LNCAP (cell line): ENCODE results near the gene ANKRD10.

Experiments
- TF ChIP-seq, protein P1 (sequence below): fragments of 450-650 bp; IDR thresholded peaks from 2 replicates; pipeline ENCODE4 v1.5.1; 2017; ENCODE audit warnings: mild to moderate bottlenecking

ANKRD10 gene

DNA sequence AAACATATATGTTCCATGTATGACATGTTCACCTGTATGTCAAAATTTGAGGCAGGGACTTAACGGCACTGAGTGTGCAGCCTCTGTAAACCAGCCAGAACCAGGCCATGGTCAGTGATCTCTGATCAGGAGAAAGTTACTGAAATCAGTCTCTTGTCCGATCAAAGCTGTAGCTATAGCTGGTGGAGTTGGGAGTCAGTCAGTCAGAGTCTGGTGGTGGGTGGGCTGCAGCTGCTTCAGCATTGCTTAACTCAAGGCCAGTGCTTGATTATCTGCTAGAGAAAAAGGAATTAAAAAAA is 78.3 kb downstream of the ANKRD10 start:
- TF ChIP-seq, protein P1, sequence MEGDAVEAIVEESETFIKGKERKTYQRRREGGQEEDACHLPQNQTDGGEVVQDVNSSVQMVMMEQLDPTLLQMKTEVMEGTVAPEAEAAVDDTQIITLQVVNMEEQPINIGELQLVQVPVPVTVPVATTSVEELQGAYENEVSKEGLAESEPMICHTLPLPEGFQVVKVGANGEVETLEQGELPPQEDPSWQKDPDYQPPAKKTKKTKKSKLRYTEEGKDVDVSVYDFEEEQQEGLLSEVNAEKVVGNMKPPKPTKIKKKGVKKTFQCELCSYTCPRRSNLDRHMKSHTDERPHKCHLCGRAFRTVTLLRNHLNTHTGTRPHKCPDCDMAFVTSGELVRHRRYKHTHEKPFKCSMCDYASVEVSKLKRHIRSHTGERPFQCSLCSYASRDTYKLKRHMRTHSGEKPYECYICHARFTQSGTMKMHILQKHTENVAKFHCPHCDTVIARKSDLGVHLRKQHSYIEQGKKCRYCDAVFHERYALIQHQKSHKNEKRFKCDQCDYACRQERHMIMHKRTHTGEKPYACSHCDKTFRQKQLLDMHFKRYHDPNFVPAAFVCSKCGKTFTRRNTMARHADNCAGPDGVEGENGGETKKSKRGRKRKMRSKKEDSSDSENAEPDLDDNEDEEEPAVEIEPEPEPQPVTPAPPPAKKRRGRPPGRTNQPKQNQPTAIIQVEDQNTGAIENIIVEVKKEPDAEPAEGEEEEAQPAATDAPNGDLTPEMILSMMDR, result no peak

DNA sequence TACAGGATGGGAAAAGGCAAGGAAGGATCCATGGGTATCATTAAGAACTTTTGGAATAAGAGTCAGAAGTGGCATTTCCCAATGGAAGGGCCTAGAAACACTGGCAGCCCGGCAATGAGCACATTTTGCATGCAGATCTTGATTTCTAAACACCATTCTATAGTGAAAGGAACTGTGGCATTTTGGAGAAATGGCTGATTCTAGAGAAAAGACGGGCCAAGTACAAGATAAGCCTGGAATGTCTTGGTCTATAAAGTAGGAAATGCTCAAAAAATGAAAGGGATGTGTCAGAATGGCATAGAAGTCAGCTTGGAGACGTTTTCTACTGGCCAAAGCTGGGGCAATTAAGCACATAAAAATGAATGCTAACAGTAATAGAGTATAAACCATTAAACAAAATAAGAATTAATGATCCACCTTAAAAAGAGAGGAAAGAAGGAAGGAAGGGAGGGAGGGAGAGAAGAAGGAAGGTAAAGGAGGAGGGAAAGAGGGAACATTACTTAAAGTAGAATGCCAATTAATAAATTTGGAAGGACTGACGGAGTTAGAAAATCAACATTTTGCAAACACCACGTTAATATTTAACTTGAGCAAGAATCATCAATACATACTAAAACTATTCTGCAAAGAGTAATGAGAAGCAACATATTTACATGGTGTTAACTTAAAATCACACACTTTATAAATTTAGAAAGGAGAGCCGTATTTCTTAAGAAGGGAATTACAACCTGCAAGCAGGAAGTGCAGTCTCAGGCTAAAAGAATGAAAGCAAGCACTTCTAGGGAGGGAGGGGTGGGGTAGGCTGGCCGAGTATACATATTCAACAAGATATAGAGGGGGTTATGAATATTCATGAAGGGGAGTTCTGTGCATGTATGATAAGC is 78.9 kb downstream of the ANKRD10 start:
- TF ChIP-seq, protein P1, result no peak

DNA sequence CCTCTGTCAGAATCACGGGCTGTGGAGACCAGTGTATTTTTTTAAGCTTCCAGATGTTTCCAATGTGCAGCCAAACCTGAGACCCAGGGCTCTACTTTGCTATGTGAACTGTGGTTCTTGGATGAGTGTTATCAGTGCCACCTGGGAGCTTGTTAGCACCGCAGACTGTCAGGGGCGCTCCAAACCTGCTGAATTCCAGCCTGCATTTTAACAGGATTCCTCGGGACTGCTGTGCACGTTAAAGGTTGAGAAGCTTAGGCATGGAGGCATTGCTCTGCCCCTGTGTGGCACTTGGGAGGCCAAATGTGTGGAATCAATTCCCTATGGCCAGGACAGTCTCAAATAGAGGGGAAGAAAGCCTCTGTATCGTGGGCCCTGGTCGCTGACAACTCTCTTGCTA is 80.3 kb downstream of the ANKRD10 start:
- TF ChIP-seq, protein P1, result no peak

DNA sequence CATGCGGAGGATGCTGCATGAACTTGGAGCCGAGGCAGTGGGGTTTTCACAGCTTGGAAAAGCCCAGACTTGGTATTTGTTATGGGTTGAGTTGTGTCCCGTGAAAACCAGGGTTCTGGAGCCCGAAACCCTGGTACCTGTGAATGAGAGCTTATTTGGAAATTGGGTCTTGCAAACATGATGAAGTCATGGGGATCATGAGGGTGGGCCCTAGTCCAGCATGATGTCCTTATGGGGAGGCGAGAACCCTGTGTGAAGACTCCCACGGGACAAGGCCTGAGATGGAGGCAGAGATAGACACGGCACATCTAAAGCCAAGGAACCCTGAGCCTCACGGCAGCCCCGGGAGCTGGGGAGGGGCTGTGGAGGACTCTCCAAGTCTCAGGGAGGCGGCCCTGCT is 82.3 kb downstream of the ANKRD10 start:
- TF ChIP-seq, protein P1, result no peak

DNA sequence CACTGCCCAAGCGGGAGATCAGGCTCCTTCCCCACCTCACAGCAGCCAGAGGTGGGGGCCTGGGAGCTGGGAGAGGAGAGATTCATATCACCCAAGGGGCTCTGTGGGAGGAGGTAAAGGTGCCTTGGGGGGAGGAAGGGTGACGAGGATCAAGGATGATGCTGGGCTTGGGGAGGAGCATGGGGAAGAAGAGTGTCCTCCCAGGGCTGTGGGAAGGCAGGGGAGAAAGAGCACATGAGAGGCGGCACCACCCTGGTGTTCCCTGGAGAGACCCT is 82.7 kb downstream of the ANKRD10 start:
- TF ChIP-seq, protein P1, result no peak

DNA sequence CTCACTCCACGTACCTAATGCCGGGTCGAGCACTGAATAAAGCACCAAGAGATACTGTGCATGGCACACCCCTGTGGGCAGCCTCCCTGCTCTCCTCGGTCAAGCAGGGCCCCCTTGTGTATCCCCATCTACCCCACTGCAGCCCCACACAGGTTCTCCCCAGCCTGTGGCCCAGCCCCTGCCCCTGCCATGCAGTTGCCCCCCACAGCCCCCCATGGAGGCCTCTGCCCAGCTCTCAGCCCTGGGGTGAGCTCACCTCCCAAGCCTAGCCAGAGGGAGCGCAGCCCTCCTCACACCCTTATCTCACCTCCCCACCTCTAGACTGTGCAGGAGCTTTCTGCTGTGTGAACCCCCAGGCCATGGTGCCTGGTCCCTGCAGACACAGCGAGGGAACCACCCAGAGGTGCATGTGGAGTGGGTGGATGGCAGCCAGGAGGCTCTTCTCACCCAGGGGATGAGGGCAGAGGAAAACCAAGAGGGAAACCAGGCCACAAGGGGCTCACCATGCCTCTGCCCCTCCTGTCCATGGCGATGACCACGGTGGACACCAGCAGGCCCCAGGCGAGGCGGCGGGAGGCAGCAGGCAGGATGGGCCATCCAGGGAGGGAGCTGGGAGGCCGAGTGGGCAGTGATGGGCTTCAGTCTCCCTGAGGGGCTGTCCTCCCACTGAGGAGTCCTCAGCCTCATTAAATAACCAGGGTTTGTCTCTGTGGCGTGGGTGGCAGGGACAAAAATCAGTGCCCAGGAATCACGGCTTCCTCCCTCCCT is 83.2 kb downstream of the ANKRD10 start:
- TF ChIP-seq, protein P1, result no peak

DNA sequence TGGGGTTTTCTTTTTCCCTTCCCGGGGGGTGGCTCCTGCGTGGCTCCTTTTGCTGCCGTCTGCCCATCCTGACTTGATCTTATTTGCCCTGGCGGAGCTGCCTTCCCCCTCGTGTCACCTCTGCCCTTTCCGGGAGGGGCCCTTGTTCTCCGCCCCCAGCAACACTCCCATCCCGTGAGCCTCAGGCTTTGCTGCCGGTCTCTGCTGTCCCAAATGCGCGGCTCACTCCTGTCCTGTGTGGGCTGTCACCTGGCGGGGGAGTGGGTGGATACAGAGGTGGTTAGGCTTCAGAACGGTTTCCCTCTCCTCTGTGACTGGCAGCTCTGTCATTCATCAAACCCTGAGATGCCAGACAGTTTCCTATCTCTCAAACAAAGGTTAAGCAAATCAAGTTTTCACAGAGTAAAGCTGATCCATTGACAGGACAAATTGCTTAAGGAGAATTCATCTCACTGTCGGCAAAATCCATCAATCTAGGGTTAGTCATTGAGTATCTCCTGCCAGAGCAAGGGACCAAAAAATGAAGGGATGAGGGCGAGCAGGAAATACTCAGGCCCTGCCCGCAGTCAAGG is 84.0 kb downstream of the ANKRD10 start:
- TF ChIP-seq, protein P1, result no peak
